PC-3 (cell line): ENCODE data around the gene SERPINA4.

Experiments
- EZH2 ChIP-seq: fragments of 300-600 bp; sonication (generic); IDR thresholded peaks from one replicate; pipeline ENCODE4 v1.6.1; 2017; ENCODE audit warnings: antibody characterized with exemption, mild to moderate bottlenecking, low read length; ENCODE audit not compliant: unreplicated experiment
- TF ChIP-seq, protein P1 (sequence below): fragments of 300-600 bp; sonication (generic); conservative IDR thresholded peaks from 2 replicates; pipeline ENCODE4 v1.5.1; 2017; ENCODE audit warnings: antibody characterized with exemption, low read depth, mild to moderate bottlenecking, low read length

DNA sequence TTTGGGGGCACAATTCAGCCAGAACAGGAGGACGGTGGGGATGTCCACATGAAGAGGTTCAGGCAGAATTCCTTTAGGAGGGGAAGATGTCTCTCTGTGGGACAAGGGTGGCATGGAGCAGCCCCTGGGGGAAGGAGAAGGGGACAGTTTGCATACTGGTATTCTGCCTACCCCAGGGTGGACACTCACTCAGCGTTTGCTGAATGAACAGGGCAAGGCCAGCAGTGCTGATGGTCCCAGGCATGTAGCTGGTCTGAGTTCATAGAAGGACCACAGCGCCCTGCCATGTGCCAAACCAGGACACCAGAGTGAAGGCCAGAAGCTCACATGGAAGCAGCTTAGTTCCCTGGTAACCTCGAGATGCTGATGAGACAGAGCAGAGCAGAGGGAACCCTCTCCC lies 25.4 kb downstream of the SERPINA4 start:
- no peak for TF ChIP-seq EZH2
- TF ChIP-seq, protein P1, sequence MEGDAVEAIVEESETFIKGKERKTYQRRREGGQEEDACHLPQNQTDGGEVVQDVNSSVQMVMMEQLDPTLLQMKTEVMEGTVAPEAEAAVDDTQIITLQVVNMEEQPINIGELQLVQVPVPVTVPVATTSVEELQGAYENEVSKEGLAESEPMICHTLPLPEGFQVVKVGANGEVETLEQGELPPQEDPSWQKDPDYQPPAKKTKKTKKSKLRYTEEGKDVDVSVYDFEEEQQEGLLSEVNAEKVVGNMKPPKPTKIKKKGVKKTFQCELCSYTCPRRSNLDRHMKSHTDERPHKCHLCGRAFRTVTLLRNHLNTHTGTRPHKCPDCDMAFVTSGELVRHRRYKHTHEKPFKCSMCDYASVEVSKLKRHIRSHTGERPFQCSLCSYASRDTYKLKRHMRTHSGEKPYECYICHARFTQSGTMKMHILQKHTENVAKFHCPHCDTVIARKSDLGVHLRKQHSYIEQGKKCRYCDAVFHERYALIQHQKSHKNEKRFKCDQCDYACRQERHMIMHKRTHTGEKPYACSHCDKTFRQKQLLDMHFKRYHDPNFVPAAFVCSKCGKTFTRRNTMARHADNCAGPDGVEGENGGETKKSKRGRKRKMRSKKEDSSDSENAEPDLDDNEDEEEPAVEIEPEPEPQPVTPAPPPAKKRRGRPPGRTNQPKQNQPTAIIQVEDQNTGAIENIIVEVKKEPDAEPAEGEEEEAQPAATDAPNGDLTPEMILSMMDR = no peak
